Thyroid gland (tissue), 4 donors: Measurements from ENCODE around the gene P2RX3. TPM values are rescaled to one million over a fixed set of nuclear protein-coding genes. Genes with fewer than 3 reads are reported as not detected.

Source experiments
- DNase-seq, 2 donors: peaks; one replicate each; pipeline ENCODE4 v3.0.0-alpha.2; 2019
- H3K27ac ChIP-seq, 3 donors: fragments of 200-600 bp; sonication (generic); 1 replicate in 2 of 3; 2 replicates in 1 of 3; pipeline ENCODE4 v1.5.1; 2016 to 2019; ENCODE audit warnings: mild to moderate bottlenecking in 1 of 3, moderate library complexity in 1 of 3
- H3K27me3 ChIP-seq: fragments of 200-600 bp; sonication (generic); one replicate; pipeline ENCODE4 v1.5.1; 2019
- H3K36me3 ChIP-seq, 2 donors: fragments of 200-600 bp; sonication (generic); one replicate each; pipeline ENCODE4 v1.5.1; 2016 to 2019
- H3K4me1 ChIP-seq, 2 donors: fragments of 200-600 bp; sonication (generic); one replicate each; pipeline ENCODE4 v1.5.1; 2017 to 2019
- H3K4me3 ChIP-seq, 3 donors: fragments of 200-600 bp; sonication (generic); replicated peaks in 1 of 3; 1 replicate in 2 of 3; 2 replicates in 1 of 3; pipeline ENCODE4 v1.5.1; 2016; ENCODE audit warnings: mild to moderate bottlenecking in 1 of 3
- H3K9me3 ChIP-seq: fragments of 200-600 bp; sonication (generic); one replicate; pipeline ENCODE4 v1.5.1; 2017
- CTCF ChIP-seq, 6 experiments: fragments of 200-600 bp in 3 of 6; fragments of 450-650 bp in 3 of 6; sonication (generic) in 3 of 6; IDR thresholded peaks; one replicate each; pipeline ENCODE4 v1.5.1; 2016 to 2019; ENCODE audit warnings: antibody characterized with exemption in 6 of 6, mild to moderate bottlenecking in 2 of 6, inconsistent platforms in 1 of 6, moderate library complexity in 1 of 6
- POLR2A ChIP-seq, 2 donors: fragments of 450-650 bp; IDR thresholded peaks; one replicate each; pipeline ENCODE4 v1.6.1; 2017; ENCODE audit warnings: antibody characterized with exemption in 2 of 2, mild to moderate bottlenecking in 2 of 2, moderate library complexity in 1 of 2
- WGBS, 2 donors: methylation state at CpG; one replicate each; pipeline ENCODE4 v1.1.5; 2017; 5-methylcytosine and 5-hydroxymethylcytosine counted together
- intact Hi-C: fragments of 100-400 bp; cut with DNase I; formaldehyde crosslinking; loops from one replicate; pipeline ENCODE4 v1.15.1; 2023
- total RNA-seq, 4 donors: library from RNA; depleted of rRNA; stranded (reverse); fragments of >200 nt; gene quantifications; one replicate each; pipeline ENCODE4 v1.2.3, GENCODE V29; 2016

Gene P2RX3
- total RNA-seq, 4 donors from 2014 or later = not detected

- WGBS, 2 donors = 91% methylated on average over 3 of the region's 3 CpGs
- Histone ChIP-seq H3K36me3 (peaks cover 39 to 40% of the 10 kb centered on the region in 2 donors), H3K27ac (peak overlapping the region; percentile 44 to 66 (median 58)), H3K4me3 (no peak overlapping the region), H3K27me3 (no peaks in the 10 kb centered on the region), H3K4me1 (peaks cover 15 to 37% of the 10 kb centered on the region in 2 donors), H3K9me3 (no peaks in the 10 kb centered on the region)
- DNase-seq = no peak
- intact Hi-C loops = no loop called here
- TF ChIP-seq CTCF (IDR thresholded peaks at IDR 0.05) (no peak), POLR2A (IDR thresholded peaks at IDR 0.05) (no peak)
These were observed 78.3 kb downstream of the P2RX3 start for GRCh38 chr11:57416436-57416835.

GRCh38 chr11:57417056-57417455 is 78.9 kb downstream of the P2RX3 start:
- intact Hi-C loops = no loop called here
- Histone ChIP-seq H3K36me3 (peaks cover 39 to 40% of the 10 kb centered on the region in 2 donors), H3K4me3 (no peak overlapping the region), H3K27ac (peak overlapping the region; percentile 44 to 66 (median 58)), H3K4me1 (peaks cover 15 to 43% of the 10 kb centered on the region in 2 donors), H3K27me3 (no peaks in the 10 kb centered on the region), H3K9me3 (no peaks in the 10 kb centered on the region)
- DNase-seq = peak; percentile 86 to 87
- TF ChIP-seq CTCF (IDR thresholded peaks at IDR 0.05) (no peak), POLR2A (IDR thresholded peaks at IDR 0.05) (no peak)
- WGBS, 2 donors = 24 to 26% methylated on average over 4 of the region's 4 CpGs

- Histone ChIP-seq H3K27ac (peak overlapping the region; percentile 10 to 58 (median 44)), H3K36me3 (peaks cover 39 to 40% of the 10 kb centered on the region in 2 donors), H3K4me1 (peaks cover 15 to 54% of the 10 kb centered on the region in 2 donors), H3K9me3 (no peaks in the 10 kb centered on the region), H3K27me3 (no peaks in the 10 kb centered on the region), H3K4me3 (no peak overlapping the region)
- DNase-seq = no peak
- TF ChIP-seq POLR2A (IDR thresholded peaks at IDR 0.05) = no peak
- no peak for TF ChIP-seq CTCF (IDR thresholded peaks at IDR 0.05)
- intact Hi-C loops = no loop called here
These were observed 80.0 kb downstream of the P2RX3 start for GRCh38 chr11:57418131-57418530.

GRCh38 chr11:57419146-57419545 is 81.0 kb downstream of the P2RX3 start:
- 86 to 97% methylated on average over 3 of the region's 3 CpGs for WGBS, 2 donors

GRCh38 chr11:57421066-57421465 is 82.9 kb downstream of the P2RX3 start:
- TF ChIP-seq POLR2A (IDR thresholded peaks at IDR 0.05) (no peak), CTCF (IDR thresholded peaks at IDR 0.05) (no peak)
- no peak for DNase-seq
- H3K36me3 ChIP-seq = peaks cover 14 to 19% of the 10 kb centered on the region in 2 donors
- H3K4me1 ChIP-seq = peaks cover 43 to 83% of the 10 kb centered on the region in 2 donors
- peak overlapping the region in 1 of 3 donors; percentile 35 for H3K27ac ChIP-seq
- intact Hi-C loops = no loop called here
- 98 to 100% methylated on average over 4 of the region's 4 CpGs for WGBS, 2 donors
- no peaks in the 10 kb centered on the region for H3K27me3 ChIP-seq
- H3K4me3 ChIP-seq = no peak overlapping the region
- H3K9me3 ChIP-seq = no peaks in the 10 kb centered on the region

More at GRCh38 chr11:57419146-57419545, 81.0 kb downstream of the P2RX3 start:
- DNase-seq = no peak
- intact Hi-C loops = no loop called here
- no peaks in the 10 kb centered on the region for H3K27me3 ChIP-seq
- peaks cover 30 to 36% of the 10 kb centered on the region in 2 donors for H3K36me3 ChIP-seq
- TF ChIP-seq CTCF (IDR thresholded peaks at IDR 0.05) (no peak), POLR2A (IDR thresholded peaks at IDR 0.05) (no peak)
- H3K9me3 ChIP-seq = no peaks in the 10 kb centered on the region
- H3K4me1 ChIP-seq = peaks cover 24 to 64% of the 10 kb centered on the region in 2 donors
- H3K27ac ChIP-seq = peak overlapping the region in 1 of 3 donors; percentile 58
- no peak overlapping the region for H3K4me3 ChIP-seq
